HG03432 (cell line): ENCODE results near the gene CYB5R4.
"Not testable (repeated sequence)": the region's sequence is repeated elsewhere in the genome, so short reads cannot be mapped to it uniquely, and the experiment has no call there.

ENCODE experiments used
- ATAC-seq: cut with Tn5 transposase; IDR thresholded peaks from one replicate; pipeline ENCODE4 v1.9.1; 2021; ENCODE audit warnings: mild to moderate bottlenecking, moderate library complexity; ENCODE audit not compliant: unreplicated experiment

CYB5R4 gene

GRCh38 chr6:83907623-83908390, 48.3 kb downstream of the CYB5R4 start:
- not testable (repeated sequence) for ATAC-seq

GRCh38 chr6:83908813-83909212, 49.3 kb downstream of the CYB5R4 start:
- no peak for ATAC-seq

- no peak for ATAC-seq
Measured at GRCh38 chr6:83911278-83911677, 51.8 kb downstream of the CYB5R4 start.

GRCh38 chr6:83914953-83915352, 55.5 kb downstream of the CYB5R4 start:
- ATAC-seq: no peak

- no peak for ATAC-seq
Measured at GRCh38 chr6:83917001-83917400, 57.5 kb downstream of the CYB5R4 start.

GRCh38 chr6:83920017-83920416, 60.5 kb downstream of the CYB5R4 start:
- ATAC-seq: no peak

- ATAC-seq: no peak
Measured at GRCh38 chr6:83921315-83921714, 61.8 kb downstream of the CYB5R4 start.

- ATAC-seq: no peak
Measured at GRCh38 chr6:83927470-83927869, 68.0 kb downstream of the CYB5R4 start.

- peak; percentile 61 for ATAC-seq
Measured at GRCh38 chr6:83928286-83928685, 68.8 kb downstream of the CYB5R4 start.

GRCh38 chr6:83946201-83946833, 86.8 kb downstream of the CYB5R4 start:
- not testable (repeated sequence) for ATAC-seq

- not testable (repeated sequence) for ATAC-seq
Measured at GRCh38 chr6:83947983-83948382, 88.5 kb downstream of the CYB5R4 start.

GRCh38 chr6:83948851-83949250, 89.4 kb downstream of the CYB5R4 start:
- no peak for ATAC-seq

GRCh38 chr6:83951423-83951822, 91.9 kb downstream of the CYB5R4 start:
- ATAC-seq: not testable (repeated sequence)

GRCh38 chr6:83952830-83953229, 93.3 kb downstream of the CYB5R4 start:
- no peak for ATAC-seq

GRCh38 chr6:83954371-83954770, 94.9 kb downstream of the CYB5R4 start:
- ATAC-seq: no peak

GRCh38 chr6:83958241-83958685, 98.8 kb downstream of the CYB5R4 start:
- ATAC-seq: no peak

- ATAC-seq: no peak
Measured at GRCh38 chr6:83960664-83961063, 101.2 kb downstream of the CYB5R4 start.

GRCh38 chr6:83962582-83962981, 103.1 kb downstream of the CYB5R4 start:
- ATAC-seq: peak; percentile 93

- ATAC-seq: no peak
Measured at GRCh38 chr6:83966539-83966938, 107.0 kb downstream of the CYB5R4 start.

- ATAC-seq: no peak
Measured at GRCh38 chr6:83970582-83970981, 111.1 kb downstream of the CYB5R4 start.

GRCh38 chr6:83974409-83975050, 115.0 kb downstream of the CYB5R4 start:
- ATAC-seq: no peak
